CD4-positive, CD25-positive, alpha-beta regulatory T cell (primary cell): ENCODE data around the gene RAD50. TPM values are rescaled to one million over a fixed set of nuclear protein-coding genes. Genes with fewer than 3 reads are reported as not detected.

ENCODE experiments used
- ATAC-seq, 2 donors: fragments of 150-1000 bp; cut with Tn5 transposase; one replicate each; pipeline ENCODE4 v1.10.0; 2021; ENCODE audit warnings: low read depth in 2 of 2, moderate number of reproducible peaks in 2 of 2, moderate library complexity in 1 of 2
- DNase-seq, 3 donors: peaks; one replicate each; pipeline versions ENCODE4 v3.0.0 to v3.0.0-alpha.2; 2012 to 2022; ENCODE audit warnings: mixed read lengths in 1 of 3
- H3K27ac ChIP-seq: one replicate; pipeline ENCODE4 v1.7.0; 2013; ENCODE audit warnings: mild to moderate bottlenecking, low read length; ENCODE audit not compliant: insufficient read depth, poor library complexity, severe bottlenecking
- H3K27me3 ChIP-seq: one replicate; pipeline ENCODE4 v1.7.0; 2013; ENCODE audit warnings: low read length; ENCODE audit not compliant: control insufficient read depth, insufficient read depth
- H3K36me3 ChIP-seq: one replicate; pipeline ENCODE4 v1.7.0; 2013; ENCODE audit warnings: mild to moderate bottlenecking, low read length, moderate library complexity; ENCODE audit not compliant: control insufficient read depth, insufficient read depth
- H3K4me1 ChIP-seq: 2 replicates; pipeline ENCODE4 v1.7.0; 2013; ENCODE audit warnings: mild to moderate bottlenecking, low read length; ENCODE audit not compliant: insufficient read depth, control insufficient read depth, poor library complexity, severe bottlenecking
- H3K4me3 ChIP-seq: one replicate; pipeline ENCODE4 v1.7.0; 2013; ENCODE audit warnings: low read depth, mild to moderate bottlenecking, low read length, moderate library complexity
- H3K9me3 ChIP-seq, 2 experiments: 1 replicate in 1 of 2; 2 replicates in 1 of 2; pipeline ENCODE4 v1.7.0; 2013; ENCODE audit warnings: low read length in 2 of 2, mild to moderate bottlenecking in 1 of 2, moderate library complexity in 1 of 2; ENCODE audit not compliant: control insufficient read depth in 2 of 2
- H3K27ac Mint-ChIP-seq, 3 donors: one replicate each; pipeline ENCODE4 v1.8.0; 2020 to 2022; ENCODE audit warnings: mild to moderate bottlenecking in 3 of 3, mixed read lengths in 3 of 3, moderate library complexity in 2 of 3
- H3K27me3 Mint-ChIP-seq: one replicate; pipeline ENCODE4 v1.8.0; 2022; ENCODE audit warnings: mild to moderate bottlenecking, mixed read lengths
- H3K36me3 Mint-ChIP-seq: one replicate; pipeline ENCODE4 v1.8.0; 2020; ENCODE audit warnings: mixed read lengths
- H3K4me1 Mint-ChIP-seq, 4 donors: one replicate each; pipeline ENCODE4 v1.8.0; 2020 to 2022; ENCODE audit warnings: mixed read lengths in 4 of 4, mild to moderate bottlenecking in 1 of 4
- H3K4me3 Mint-ChIP-seq, 4 donors: one replicate each; pipeline ENCODE4 v1.8.0; 2020 to 2022; ENCODE audit warnings: mild to moderate bottlenecking in 4 of 4, mixed read lengths in 4 of 4, moderate library complexity in 3 of 4
- H3K9me3 Mint-ChIP-seq, 7 donors: one replicate each; pipeline ENCODE4 v1.8.0; 2020 to 2022; ENCODE audit warnings: mixed read lengths in 7 of 7, mild to moderate bottlenecking in 3 of 7, moderate library complexity in 2 of 7
- polyA plus RNA-seq, 4 donors: library from polyadenylated mRNA; unstranded; fragments of 300-500 nt; fragmentation: Illumina TruSeq; gene quantifications; one replicate each; pipeline ENCODE4 v1.2.3, GENCODE V29; 2021
- total RNA-seq: library from RNA; stranded (reverse); gene quantifications from one replicate; pipeline ENCODE4 v1.2.3, GENCODE V29; 2022

The RAD50 gene
- total and polyA plus RNA-seq, 5 donors from 2014 or later = 10.8 to 17.8 (median 13.0) TPM

- Histone ChIP-seq H3K4me3 (no peak overlapping the region), H3K27me3 (no peaks in the 10 kb centered on the region), H3K4me1 (peaks cover 9% of the 10 kb centered on the region), H3K27ac (no peak overlapping the region), H3K36me3 (peaks cover 48% of the 10 kb centered on the region), H3K9me3 (no peaks in the 10 kb centered on the region)
- H3K36me3 Mint-ChIP-seq = peaks cover 40% of the 10 kb centered on the region
- ATAC-seq (no peak), DNase-seq (no peak)
- H3K9me3 Mint-ChIP-seq = no peaks in the 10 kb centered on the region
- no peak overlapping the region for H3K27ac Mint-ChIP-seq
- peaks cover 8 to 20% (median 13%) of the 10 kb centered on the region in 4 donors for H3K4me1 Mint-ChIP-seq
- no peak overlapping the region for H3K4me3 Mint-ChIP-seq
- no peaks in the 10 kb centered on the region for H3K27me3 Mint-ChIP-seq
Observed at GRCh38 chr5:132637241-132637640, 80.5 kb downstream of the RAD50 start.

GRCh38 chr5:132639706-132640130 is 82.9 kb downstream of the RAD50 start:
- Mint-ChIP-seq H3K9me3 (no peaks in the 10 kb centered on the region), H3K27ac (no peak overlapping the region), H3K27me3 (no peaks in the 10 kb centered on the region), H3K4me1 (peaks cover 8 to 15% (median 12%) of the 10 kb centered on the region in 4 donors), H3K4me3 (no peak overlapping the region), H3K36me3 (peaks cover 54% of the 10 kb centered on the region)
- H3K36me3 ChIP-seq = peaks cover 59% of the 10 kb centered on the region
- DNase-seq (peak in 1 of 3 donors; percentile 27), ATAC-seq (no peak)
- H3K9me3 ChIP-seq = no peaks in the 10 kb centered on the region
- H3K4me3 ChIP-seq = no peak overlapping the region
- H3K4me1 ChIP-seq = peaks cover 9% of the 10 kb centered on the region
- no peaks in the 10 kb centered on the region for H3K27me3 ChIP-seq
- H3K27ac ChIP-seq = no peak overlapping the region

- no peaks in the 10 kb centered on the region for H3K27me3 Mint-ChIP-seq
- H3K27ac ChIP-seq = no peak overlapping the region
- H3K4me1 Mint-ChIP-seq = peaks cover 3 to 14% (median 10%) of the 10 kb centered on the region in 4 donors
- no peak overlapping the region for H3K4me3 ChIP-seq
- no peaks in the 10 kb centered on the region for H3K9me3 Mint-ChIP-seq
- peaks cover 59% of the 10 kb centered on the region for H3K36me3 ChIP-seq
- DNase-seq (no peak), ATAC-seq (no peak)
- H3K9me3 ChIP-seq = no peaks in the 10 kb centered on the region
- H3K27ac Mint-ChIP-seq = no peak overlapping the region
- no peaks in the 10 kb centered on the region for H3K27me3 ChIP-seq
- H3K4me3 Mint-ChIP-seq = no peak overlapping the region
- peaks cover 5% of the 10 kb centered on the region for H3K4me1 ChIP-seq
- peaks cover 55% of the 10 kb centered on the region for H3K36me3 Mint-ChIP-seq
Observed at GRCh38 chr5:132640613-132641012, 83.8 kb downstream of the RAD50 start.

- Histone ChIP-seq H3K27me3 (no peaks in the 10 kb centered on the region), H3K36me3 (peaks cover 59% of the 10 kb centered on the region)
Observed at GRCh38 chr5:132641241-132641723, 84.5 kb downstream of the RAD50 start.

GRCh38 chr5:132641841-132642240 is 85.1 kb downstream of the RAD50 start:
- Mint-ChIP-seq H3K36me3 (peaks cover 54% of the 10 kb centered on the region), H3K4me3 (no peak overlapping the region), H3K9me3 (no peaks in the 10 kb centered on the region), H3K27ac (peak overlapping the region in 1 of 3 donors; percentile 20), H3K27me3 (no peaks in the 10 kb centered on the region), H3K4me1 (peaks cover 0 to 9% (median 4%) of the 10 kb centered on the region in 4 donors)
- DNase-seq (no peak), ATAC-seq (no peak)
- Histone ChIP-seq H3K4me3 (no peak overlapping the region), H3K36me3 (peaks cover 59% of the 10 kb centered on the region), H3K27ac (no peak overlapping the region), H3K4me1 (no peaks in the 10 kb centered on the region), H3K27me3 (no peaks in the 10 kb centered on the region), H3K9me3 (no peaks in the 10 kb centered on the region)

More at GRCh38 chr5:132641241-132641723, 84.5 kb downstream of the RAD50 start:
- no peak overlapping the region for H3K4me3 ChIP-seq
- H3K27ac ChIP-seq = no peak overlapping the region
- H3K4me3 Mint-ChIP-seq = no peak overlapping the region
- no peak overlapping the region for H3K27ac Mint-ChIP-seq
- no peaks in the 10 kb centered on the region for H3K27me3 Mint-ChIP-seq
- H3K9me3 Mint-ChIP-seq = no peaks in the 10 kb centered on the region
- DNase-seq (no peak), ATAC-seq (no peak)
- no peaks in the 10 kb centered on the region for H3K9me3 ChIP-seq
- H3K4me1 Mint-ChIP-seq = peaks cover 0 to 10% (median 4%) of the 10 kb centered on the region in 4 donors
- H3K4me1 ChIP-seq = no peaks in the 10 kb centered on the region
- peaks cover 54% of the 10 kb centered on the region for H3K36me3 Mint-ChIP-seq

GRCh38 chr5:132644177-132644576 is 87.4 kb downstream of the RAD50 start:
- Mint-ChIP-seq H3K9me3 (peaks cover 0 to 16% (median 3%) of the 10 kb centered on the region in 7 donors), H3K36me3 (peaks cover 39% of the 10 kb centered on the region), H3K4me3 (no peak overlapping the region), H3K27ac (no peak overlapping the region), H3K27me3 (peaks cover 7% of the 10 kb centered on the region), H3K4me1 (peaks cover 0 to 2% (median 0%) of the 10 kb centered on the region in 4 donors)
- peaks cover 11 to 14% of the 10 kb centered on the region in 2 experiments for H3K9me3 ChIP-seq
- no peak for DNase-seq
- H3K36me3 ChIP-seq = peaks cover 41% of the 10 kb centered on the region
- no peak overlapping the region for H3K4me3 ChIP-seq
- ATAC-seq = no peak
- H3K27ac ChIP-seq = no peak overlapping the region
- H3K27me3 ChIP-seq = no peaks in the 10 kb centered on the region
- no peaks in the 10 kb centered on the region for H3K4me1 ChIP-seq

- Histone ChIP-seq H3K27me3 (no peaks in the 10 kb centered on the region), H3K9me3 (peaks cover 11 to 14% of the 10 kb centered on the region in 2 experiments), H3K4me3 (no peak overlapping the region), H3K36me3 (peaks cover 17% of the 10 kb centered on the region), H3K4me1 (no peaks in the 10 kb centered on the region), H3K27ac (no peak overlapping the region)
- peaks cover 18% of the 10 kb centered on the region for H3K27me3 Mint-ChIP-seq
- no peak overlapping the region for H3K27ac Mint-ChIP-seq
- DNase-seq = no peak
- H3K4me1 Mint-ChIP-seq = no peaks in the 10 kb centered on the region
- no peak for ATAC-seq
- H3K9me3 Mint-ChIP-seq = peaks cover 0 to 19% (median 5%) of the 10 kb centered on the region in 7 donors
- H3K36me3 Mint-ChIP-seq = peaks cover 27% of the 10 kb centered on the region
- H3K4me3 Mint-ChIP-seq = no peak overlapping the region
Observed at GRCh38 chr5:132646583-132647266, 89.9 kb downstream of the RAD50 start.

GRCh38 chr5:132647473-132647872 is 90.7 kb downstream of the RAD50 start:
- ATAC-seq (no peak), DNase-seq (no peak)
- Mint-ChIP-seq H3K9me3 (peaks cover 0 to 23% (median 5%) of the 10 kb centered on the region in 7 donors), H3K36me3 (peaks cover 21% of the 10 kb centered on the region), H3K4me1 (no peaks in the 10 kb centered on the region), H3K27me3 (peaks cover 25% of the 10 kb centered on the region), H3K4me3 (no peak overlapping the region), H3K27ac (no peak overlapping the region)
- H3K9me3 ChIP-seq = peaks cover 11 to 14% of the 10 kb centered on the region in 2 experiments
- H3K27ac ChIP-seq = no peak overlapping the region
- H3K36me3 ChIP-seq = peaks cover 9% of the 10 kb centered on the region
- H3K4me3 ChIP-seq = no peak overlapping the region
- no peaks in the 10 kb centered on the region for H3K27me3 ChIP-seq
- H3K4me1 ChIP-seq = no peaks in the 10 kb centered on the region
